ENCODE data around the gene NPTN.
"Not testable (repeated sequence)": the region's sequence is repeated elsewhere in the genome, so short reads cannot be mapped to it uniquely, and the experiment has no call there.

NPTN gene

GRCh38 chr15:73570355-73571032 lies 62.7 kb downstream of the NPTN start:
- DNase-seq: no peak

- DNase-seq: no peak
Measured at GRCh38 chr15:73569361-73569760, 63.8 kb downstream of the NPTN start.

GRCh38 chr15:73568564-73569280 lies 64.5 kb downstream of the NPTN start:
- no peak for DNase-seq

GRCh38 chr15:73567020-73567419 lies 66.2 kb downstream of the NPTN start:
- no peak for DNase-seq

GRCh38 chr15:73564255-73564654 lies 68.9 kb downstream of the NPTN start:
- DNase-seq: no peak

GRCh38 chr15:73560501-73561117 lies 72.6 kb downstream of the NPTN start:
- peak; percentile 52 for DNase-seq

- DNase-seq: no peak
Measured at GRCh38 chr15:73558529-73558928, 74.7 kb downstream of the NPTN start.

- DNase-seq: no peak
Measured at GRCh38 chr15:73555080-73555479, 78.1 kb downstream of the NPTN start.

GRCh38 chr15:73550190-73550589 lies 83.0 kb downstream of the NPTN start:
- DNase-seq: no peak

GRCh38 chr15:73548925-73549324 lies 84.3 kb downstream of the NPTN start:
- DNase-seq: not testable (repeated sequence)

- DNase-seq: no peak
Measured at GRCh38 chr15:73541479-73541878, 91.7 kb downstream of the NPTN start.

- no peak for DNase-seq
Measured at GRCh38 chr15:73540161-73540560, 93.0 kb downstream of the NPTN start.

GRCh38 chr15:73539212-73540128 lies 93.7 kb downstream of the NPTN start:
- DNase-seq: no peak

GRCh38 chr15:73538563-73539211 lies 94.5 kb downstream of the NPTN start:
- DNase-seq: no peak

- DNase-seq: no peak
Measured at GRCh38 chr15:73538123-73538522, 95.1 kb downstream of the NPTN start.

GRCh38 chr15:73530649-73531048 lies 102.5 kb downstream of the NPTN start:
- no peak for DNase-seq

GRCh38 chr15:73527598-73527997 lies 105.6 kb downstream of the NPTN start:
- no peak for DNase-seq

GRCh38 chr15:73524919-73525318 lies 108.3 kb downstream of the NPTN start:
- DNase-seq: no peak

GRCh38 chr15:73522011-73522410 lies 111.2 kb downstream of the NPTN start:
- no peak for DNase-seq

- DNase-seq: no peak
Measured at GRCh38 chr15:73518876-73519733, 114.1 kb downstream of the NPTN start.

GRCh38 chr15:73518180-73518862 lies 114.9 kb downstream of the NPTN start:
- DNase-seq: no peak

Measured in DMS79 treated with DMSO at 0.1 percent for 48 hours (cell line).